H1 (cell line): ENCODE measurements around the gene ARHGEF40. TPM values are rescaled to one million over a fixed set of nuclear protein-coding genes. Genes with fewer than 3 reads are reported as not detected.

Experiments used
- CTCF ChIA-PET: fragments of 300-600 bp; sonication (Branson Sonifier 250); formaldehyde crosslinking; loops from one replicate; lab custom pipeline; 2021; ENCODE audit not compliant: partially characterized antibody; lab: Charles Lee
- POLR2A ChIA-PET: fragments of 300-600 bp; sonication (Branson Sonifier 250); formaldehyde crosslinking; loops from one replicate; lab custom pipeline; 2021; ENCODE audit warnings: inconsistent platforms; ENCODE audit not compliant: partially characterized antibody; lab: Charles Lee
- DNase-seq, 2 experiments: peaks; one replicate each; pipeline versions ENCODE4 v3.0.0 to v3.0.0-alpha.2; 2010 to 2022; ENCODE audit warnings: low spot score in 2 of 2, low read depth in 1 of 2, mixed read lengths in 1 of 2
- FAIRE-seq: peaks from 2 replicates; lab custom pipeline; 2011; peaks lifted over from hg19 to GRCh38; lab: Jason Lieb, UNC
- H2AFZ ChIP-seq: 2 replicates; pipeline ENCODE4 v1.8.1; 2012; ENCODE audit warnings: low read length, inconsistent platforms
- H2AK5ac ChIP-seq: 2 replicates; pipeline ENCODE4 v1.6.1; 2013; ENCODE audit warnings: low read depth, low read length
- H2BK120ac ChIP-seq: replicated peaks from 2 replicates; pipeline ENCODE3; 2013; ENCODE audit warnings: low read depth, low read length, inconsistent platforms
- H2BK12ac ChIP-seq: 2 replicates; pipeline ENCODE4 v1.6.1; 2013; ENCODE audit warnings: low read depth, low read length
- H2BK15ac ChIP-seq: 2 replicates; pipeline ENCODE4 v1.6.1; 2013; ENCODE audit warnings: low read length
- H2BK20ac ChIP-seq: 2 replicates; pipeline ENCODE4 v1.6.1; 2013; ENCODE audit warnings: low read length
- H2BK5ac ChIP-seq: 2 replicates; pipeline ENCODE4 v1.6.1; 2013; ENCODE audit warnings: low read depth, low read length
- H3K14ac ChIP-seq: 2 replicates; pipeline ENCODE4 v1.6.1; 2013; ENCODE audit warnings: inconsistent platforms; ENCODE audit not compliant: insufficient read length
- H3K18ac ChIP-seq: 2 replicates; pipeline ENCODE4 v1.6.1; 2013; ENCODE audit warnings: low read length; ENCODE audit errors: extremely low read depth
- H3K23ac ChIP-seq: 2 replicates; pipeline ENCODE4 v1.6.1; 2013; ENCODE audit warnings: inconsistent platforms; ENCODE audit not compliant: insufficient read length
- H3K23me2 ChIP-seq: 2 replicates; pipeline ENCODE4 v1.6.1; 2013; ENCODE audit warnings: low read depth, low read length
- H3K27ac ChIP-seq: 2 replicates; pipeline ENCODE4 v1.6.1; 2011; ENCODE audit warnings: low read depth, low read length, inconsistent platforms
- H3K27me3 ChIP-seq, 4 experiments: replicated peaks in 1 of 4; 1 replicate in 1 of 4; 2 replicates in 3 of 4; pipeline versions ENCODE4 v1.6.1 to v1.8.1; 2011 to 2013; ENCODE audit warnings: low read length in 3 of 4, mild to moderate bottlenecking in 3 of 4, inconsistent platforms in 2 of 4, mixed read lengths in 2 of 4, moderate library complexity in 1 of 4; ENCODE audit not compliant: control insufficient read depth in 3 of 4, insufficient read depth in 3 of 4; ENCODE audit errors: extremely low read depth in 1 of 4
- H3K36me3 ChIP-seq, 4 experiments: 2 replicates each; pipeline versions ENCODE4 v1.6.1 to v1.8.1; 2011 to 2013; ENCODE audit warnings: mild to moderate bottlenecking in 4 of 4, low read length in 3 of 4, moderate library complexity in 2 of 4, control low read depth in 1 of 4, inconsistent platforms in 1 of 4; ENCODE audit not compliant: insufficient read depth in 4 of 4, control insufficient read depth in 2 of 4
- H3K4ac ChIP-seq: replicated peaks from 2 replicates; pipeline ENCODE3; 2013; ENCODE audit warnings: low read length, low read depth, mixed read lengths, inconsistent platforms; ENCODE audit not compliant: insufficient read length
- H3K4me1 ChIP-seq, 4 experiments: replicated peaks in 1 of 4; 1 replicate in 1 of 4; 2 replicates in 3 of 4; pipeline versions ENCODE4 v1.6.1 to v1.8.1; 2011 to 2013; ENCODE audit warnings: low read length in 3 of 4, inconsistent platforms in 2 of 4, mixed read lengths in 1 of 4; ENCODE audit not compliant: insufficient read depth in 4 of 4, control insufficient read depth in 3 of 4
- H3K4me2 ChIP-seq, 2 experiments: 2 replicates each; pipeline versions ENCODE4 v1.6.1 to v1.8.1; 2011 to 2013; ENCODE audit warnings: low read depth in 2 of 2, low read length in 2 of 2, control low read depth in 1 of 2, inconsistent platforms in 1 of 2, mild to moderate bottlenecking in 1 of 2; ENCODE audit not compliant: insufficient read depth in 1 of 2
- H3K4me3 ChIP-seq, 4 experiments: fragments of 200-600, 300-600 bp in 1 of 4; sonication (generic), shearing (Covaris generic), sonication (Bioruptor Twin) in 1 of 4; 2 replicates each; pipeline versions ENCODE4 v1.5.1 to v1.8.1; 2011 to 2016; ENCODE audit warnings: low read length in 4 of 4, low read depth in 3 of 4, control low read depth in 2 of 4, inconsistent platforms in 2 of 4, mild to moderate bottlenecking in 2 of 4, mixed read lengths in 1 of 4, moderate library complexity in 1 of 4; ENCODE audit not compliant: insufficient read depth in 2 of 4; ENCODE audit errors: extremely low read depth in 1 of 4
- H3K56ac ChIP-seq: replicated peaks from 2 replicates; pipeline ENCODE3; 2013; ENCODE audit warnings: low read depth, mild to moderate bottlenecking, mixed read lengths, low read length, inconsistent platforms; ENCODE audit not compliant: insufficient read length
- H3K79me1 ChIP-seq: 2 replicates; pipeline ENCODE4 v1.6.1; 2013; ENCODE audit warnings: low read depth, low read length, control low read depth
- H3K79me2 ChIP-seq, 2 experiments: 2 replicates each; pipeline versions ENCODE4 v1.6.1 to v1.8.1; 2012 to 2013; ENCODE audit warnings: low read length in 2 of 2, mild to moderate bottlenecking in 2 of 2, inconsistent platforms in 1 of 2; ENCODE audit not compliant: insufficient read depth in 2 of 2, control insufficient read depth in 1 of 2
- H3K9ac ChIP-seq, 4 experiments: replicated peaks in 1 of 4; 1 replicate in 1 of 4; 2 replicates in 3 of 4; pipeline versions ENCODE4 v1.6.1 to v1.8.1; 2011 to 2013; ENCODE audit warnings: low read depth in 3 of 4, low read length in 3 of 4, control low read depth in 2 of 4, mild to moderate bottlenecking in 2 of 4, moderate library complexity in 2 of 4, inconsistent platforms in 1 of 4; ENCODE audit errors: extremely low read depth in 1 of 4
- H3K9me3 ChIP-seq, 2 experiments: 2 replicates each; pipeline versions ENCODE4 v1.6.1 to v1.8.1; 2012 to 2013; ENCODE audit warnings: mild to moderate bottlenecking in 2 of 2, moderate library complexity in 2 of 2, control low read depth in 1 of 2, inconsistent platforms in 1 of 2, low read depth in 1 of 2, low read length in 1 of 2, mixed read lengths in 1 of 2; ENCODE audit not compliant: insufficient read depth in 2 of 2
- H4K20me1 ChIP-seq, 2 experiments: replicated peaks in 1 of 2; 2 replicates each; pipeline versions ENCODE3 to v1.8.1; 2011 to 2013; ENCODE audit warnings: inconsistent platforms in 2 of 2, low read length in 2 of 2, mild to moderate bottlenecking in 1 of 2; ENCODE audit not compliant: insufficient read depth in 2 of 2, control insufficient read depth in 1 of 2
- H4K5ac ChIP-seq: 2 replicates; pipeline ENCODE4 v1.6.1; 2013; ENCODE audit warnings: low read length, low read depth, mixed read lengths, inconsistent platforms; ENCODE audit not compliant: insufficient read length
- H4K8ac ChIP-seq: 2 replicates; pipeline ENCODE4 v1.8.0; 2013; ENCODE audit warnings: mild to moderate bottlenecking, moderate library complexity, low read length, inconsistent platforms; ENCODE audit not compliant: insufficient read depth; ENCODE audit errors: extremely low read depth
- H4K91ac ChIP-seq: replicated peaks from 2 replicates; pipeline ENCODE3; 2013; ENCODE audit warnings: low read length, mixed read lengths, inconsistent platforms; ENCODE audit not compliant: insufficient read length
- CBX8 ChIP-seq: fragments of 300-800, 300-1000 bp; sonication (generic); IDR thresholded peaks from 2 replicates; pipeline ENCODE4 v1.7.1; 2016; ENCODE audit warnings: low read depth, low read length, borderline replicate concordance
- CEBPB ChIP-seq: IDR thresholded peaks from 2 replicates; pipeline ENCODE4 v1.6.1; 2012; ENCODE audit warnings: low read depth, low read length
- CHD1 ChIP-seq: IDR thresholded peaks from 2 replicates; pipeline ENCODE4 v1.6.1; 2012; ENCODE audit warnings: low read depth, low read length, improper control_type of control experiment
- KDM1A ChIP-seq: fragments of 200-600, 300-600 bp; sonication (generic); IDR thresholded peaks from 2 replicates; pipeline ENCODE4 v1.7.1; 2016; ENCODE audit warnings: mild to moderate bottlenecking, low read length, borderline replicate concordance
- MAFK ChIP-seq: IDR thresholded peaks from 2 replicates; pipeline ENCODE4 v1.6.1; 2012; ENCODE audit warnings: low read depth, mild to moderate bottlenecking, improper control_type of control experiment, low read length
- SP4 ChIP-seq: IDR thresholded peaks from 2 replicates; pipeline ENCODE4 v1.6.1; 2012; ENCODE audit warnings: low read length, inconsistent platforms
- ZNF274 ChIP-seq: IDR thresholded peaks from 2 replicates; pipeline ENCODE4 v1.7.0; 2012; ENCODE audit warnings: low read length, borderline replicate concordance; ENCODE audit errors: extremely low read depth
- WGBS, 2 experiments: shearing (Covaris generic) in 1 of 2; methylation state at CpG; one replicate each; pipeline versions ENCODE4 v1.1.6 to v1.1.7; 2013 to 2015; ENCODE audit warnings: low lambda C conversion rate in 2 of 2, mixed read lengths in 2 of 2, inconsistent platforms in 1 of 2, low coverage in 1 of 2, missing lambda C conversion rate in 1 of 2; ENCODE audit not compliant: insufficient replicate concordance in 2 of 2, insufficient coverage in 1 of 2, insufficient read length in 1 of 2; ENCODE audit errors: extremely low coverage in 1 of 2, missing lambda C conversion rate in 1 of 2; 5-methylcytosine and 5-hydroxymethylcytosine counted together
- polyA plus RNA-seq, 7 experiments: library from polyadenylated mRNA; depleted of rRNA in 3 of 7; stranded (reverse) in 5 of 7; unstranded in 2 of 7; fragments of >200 nt in 5 of 7; fragments of 200-250 nt in 2 of 7; gene quantifications; 1 replicate in 5 of 7; 2 replicates in 1 of 7; 4 replicates in 1 of 7; pipeline versions ENCODE4 v1.2.1 to v1.2.3, GENCODE V29; 2011 to 2013; ENCODE audit warnings: missing spikeins in 2 of 7, mixed read lengths in 2 of 7
- total RNA-seq: library from RNA; stranded (reverse); fragmentation: NEBNext Ultra II Directional; extraction: Animal tissue kit (Norgen Biotek cat#: 25700); gene quantifications from 2 replicates; pipeline ENCODE4 v1.2.1, GENCODE V29; 2021
- TF ChIP-seq, protein P1 (sequence below), 3 experiments: IDR thresholded peaks; 1 replicate in 2 of 3; 2 replicates in 1 of 3; pipeline versions ENCODE4 v1.5.1 to v1.6.1; 2011; ENCODE audit warnings: low read length in 3 of 3, mild to moderate bottlenecking in 3 of 3, inconsistent platforms in 2 of 3, low read depth in 1 of 3, moderate library complexity in 1 of 3; ENCODE audit not compliant: insufficient read depth in 1 of 3; ENCODE audit errors: control extremely low read depth in 1 of 3

Gene ARHGEF40
- total and polyA plus RNA-seq, 2 of the 8 experiments (the other 6 are each of a cell fraction or from before 2014, with no cell fraction given) = 53.1 to 101 TPM

DNA sequence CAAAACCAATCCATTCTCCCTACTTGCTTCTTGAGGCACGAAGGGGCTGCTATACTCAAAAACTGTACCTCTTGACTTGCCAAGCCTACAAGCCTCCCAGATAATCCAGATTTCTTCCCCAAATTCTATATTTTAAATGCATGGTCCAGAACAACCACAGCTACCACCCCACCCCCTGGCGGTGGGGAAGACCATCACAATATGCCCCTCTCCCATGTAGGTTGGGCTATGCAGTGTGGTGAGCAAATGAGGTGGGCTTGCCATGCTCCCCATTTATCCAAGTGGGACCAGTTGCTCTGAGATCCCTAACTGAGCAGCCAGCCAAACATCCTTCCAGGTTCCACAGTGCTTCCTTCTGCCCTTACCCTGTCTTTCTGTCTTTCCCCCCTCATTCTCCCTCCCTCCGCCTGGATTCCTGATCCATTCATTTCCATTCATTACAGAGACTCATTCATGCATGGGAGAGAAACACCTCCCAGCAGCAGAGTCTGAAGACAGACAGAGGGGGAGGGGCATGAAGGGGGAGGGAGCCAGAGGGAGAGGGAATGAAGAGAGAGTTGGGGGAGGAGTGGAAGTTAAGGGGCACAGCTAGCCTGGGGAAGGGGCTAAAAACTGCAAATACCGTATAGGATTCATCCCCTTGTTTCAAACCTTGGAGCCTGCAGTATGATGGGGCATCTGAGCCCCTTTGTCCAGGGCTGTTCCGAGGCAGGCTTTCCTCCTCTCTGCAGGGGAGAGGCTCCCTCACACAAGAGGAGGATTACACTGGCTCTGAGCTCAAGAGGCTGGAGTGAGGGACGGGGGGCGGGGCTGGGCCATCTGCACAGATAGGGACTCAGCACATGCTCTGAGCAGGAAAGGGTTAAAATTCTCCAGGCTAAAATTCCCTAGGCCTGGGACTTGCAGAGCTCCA lies 23.9 kb downstream of the ARHGEF40 start:
- Histone ChIP-seq H4K5ac (peak overlapping the region; percentile 53), H3K27ac (peak overlapping the region; percentile 83), H2BK15ac (peak overlapping the region; percentile 92; the same call in 1 of the 2 replicates), H4K8ac (no peak overlapping the region), H3K23me2 (peaks cover 12% of the 10 kb centered on the region), H3K23ac (no peak overlapping the region), H4K91ac (peak overlapping the region; percentile 67), H2AK5ac (0 out of 2 replicates have a peak overlapping the region, but pooled peaks have one; percentile 92), H3K79me1 (peaks cover 8% of the 10 kb centered on the region), H3K18ac (peak overlapping the region; percentile 76), H3K4me2 (peak overlapping the region; percentile 89 to 90), H3K9ac (peak overlapping the region in 3 of 4 experiments; percentile 47 to 54 (median 50); a peak in 5 of 7 replicates), H3K79me2 (peaks cover 4 to 36% of the 10 kb centered on the region in 2 experiments), H2BK12ac (peak overlapping the region; percentile 63; the same call in 1 of the 2 replicates), H3K27me3 (no peaks in the 10 kb centered on the region), H3K56ac (peak overlapping the region; percentile 5), H3K9me3 (no peaks in the 10 kb centered on the region), H3K4ac (peak overlapping the region; percentile 23), H3K36me3 (peaks cover 11 to 35% (median 28%) of the 10 kb centered on the region in 4 experiments), H3K4me1 (peaks cover 16 to 35% (median 24%) of the 10 kb centered on the region in 4 experiments), H2BK5ac (peak overlapping the region; percentile 83; the same call in 1 of the 2 replicates), H4K20me1 (peaks cover 8 to 11% of the 10 kb centered on the region in 2 experiments), H2BK20ac (peak overlapping the region; percentile 95), H2BK120ac (no peak overlapping the region), H2AFZ (no peak overlapping the region), H3K14ac (no peak overlapping the region), H3K4me3 (peak overlapping the region; percentile 29 to 64 (median 52))
- ChIA-PET POLR2A (interaction anchor here (0.7 to 7.8 kb wide), 12 partner anchors 8 to 172 kb away, joined by 3 to 148 read pairs (median 5); partner anchors contain the start of genes ARHGEF40, RNASE8 and TMEM253), CTCF (interaction anchor here (0.8 to 7.8 kb wide), 22 partner anchors 12 to 403 kb away, joined by 3 to 239 read pairs (median 8); partner anchors contain the start of genes ARHGEF40 and TMEM253)
- DNase-seq (peak in 1 of 2 experiments; percentile 82), FAIRE-seq (peak; percentile 63)
- WGBS, 2 experiments = 11% methylated on average over 6 of the region's 7 CpGs; no CpG with 5 or more reads in 1 of the 2 experiments
- no peak for TF ChIP-seq CHD1
- TF ChIP-seq CBX8 = no peak
- TF ChIP-seq KDM1A = peak; percentile 59; the same call in 1 of the 2 replicates
- no peak for TF ChIP-seq ZNF274
- no peak for TF ChIP-seq CEBPB
- TF ChIP-seq, protein P1, sequence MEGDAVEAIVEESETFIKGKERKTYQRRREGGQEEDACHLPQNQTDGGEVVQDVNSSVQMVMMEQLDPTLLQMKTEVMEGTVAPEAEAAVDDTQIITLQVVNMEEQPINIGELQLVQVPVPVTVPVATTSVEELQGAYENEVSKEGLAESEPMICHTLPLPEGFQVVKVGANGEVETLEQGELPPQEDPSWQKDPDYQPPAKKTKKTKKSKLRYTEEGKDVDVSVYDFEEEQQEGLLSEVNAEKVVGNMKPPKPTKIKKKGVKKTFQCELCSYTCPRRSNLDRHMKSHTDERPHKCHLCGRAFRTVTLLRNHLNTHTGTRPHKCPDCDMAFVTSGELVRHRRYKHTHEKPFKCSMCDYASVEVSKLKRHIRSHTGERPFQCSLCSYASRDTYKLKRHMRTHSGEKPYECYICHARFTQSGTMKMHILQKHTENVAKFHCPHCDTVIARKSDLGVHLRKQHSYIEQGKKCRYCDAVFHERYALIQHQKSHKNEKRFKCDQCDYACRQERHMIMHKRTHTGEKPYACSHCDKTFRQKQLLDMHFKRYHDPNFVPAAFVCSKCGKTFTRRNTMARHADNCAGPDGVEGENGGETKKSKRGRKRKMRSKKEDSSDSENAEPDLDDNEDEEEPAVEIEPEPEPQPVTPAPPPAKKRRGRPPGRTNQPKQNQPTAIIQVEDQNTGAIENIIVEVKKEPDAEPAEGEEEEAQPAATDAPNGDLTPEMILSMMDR (IDR thresholded peaks at IDR 0.05; ENCODE audit: control extremely low read depth in 1 of 3, insufficient read depth in 1 of 3, low read depth in 1 of 3, low read length in 3 of 3) = peak; percentile 57 to 64 (median 58)
- TF ChIP-seq SP4 = 0 out of 2 replicates have a peak, but pooled peaks have one; percentile 31
- TF ChIP-seq MAFK = no peak
